RWPE2 (cell line): ENCODE results near the gene ST3GAL3.

ENCODE experiments used
- ATAC-seq: fragments of 200-7000 bp; cut with Tn5 transposase; 3 replicates; pipeline ENCODE4 v1.9.1; 2021; ENCODE audit warnings: low read depth
- DNase-seq: peaks from one replicate; pipeline ENCODE4 v3.0.0-alpha.2; 2020; ENCODE audit warnings: low spot score
- H3K27ac ChIP-seq: fragments of 450-650 bp; 2 replicates; pipeline ENCODE4 v1.5.1; 2017; ENCODE audit warnings: mild to moderate bottlenecking; ENCODE audit not compliant: poor library complexity, severe bottlenecking
- H3K27me3 ChIP-seq: fragments of 250-450 bp; sonication (Bioruptor Pico); 2 replicates; pipeline ENCODE4 v1.5.1; 2021; ENCODE audit warnings: mild to moderate bottlenecking, moderate library complexity; ENCODE audit not compliant: insufficient read depth, poor library complexity, severe bottlenecking
- H3K36me3 ChIP-seq: fragments of 250-450 bp; sonication (Bioruptor Pico); 2 replicates; pipeline ENCODE4 v1.5.1; 2020; ENCODE audit warnings: low read depth, mild to moderate bottlenecking, moderate library complexity
- H3K4me1 ChIP-seq: fragments of 250-450 bp; sonication (Bioruptor Pico); 2 replicates; pipeline ENCODE4 v1.5.1; 2021; ENCODE audit warnings: mild to moderate bottlenecking, moderate library complexity; ENCODE audit not compliant: insufficient read depth, poor library complexity, severe bottlenecking
- H3K4me3 ChIP-seq: fragments of 250-450 bp; sonication (Bioruptor Pico); 2 replicates; pipeline ENCODE4 v1.5.1; 2021; ENCODE audit warnings: mild to moderate bottlenecking, moderate library complexity; ENCODE audit not compliant: severe bottlenecking
- H3K9me3 ChIP-seq: fragments of 250-450 bp; sonication (Bioruptor Pico); 2 replicates; pipeline ENCODE4 v1.5.1; 2021; ENCODE audit warnings: mild to moderate bottlenecking, moderate library complexity; ENCODE audit not compliant: severe bottlenecking
- CTCF ChIP-seq: fragments of 450-650 bp; IDR thresholded peaks from one replicate; pipeline ENCODE4 v1.5.1; 2017; ENCODE audit warnings: mild to moderate bottlenecking, moderate library complexity; ENCODE audit not compliant: poor library complexity, severe bottlenecking

The ST3GAL3 gene

GRCh38 chr1:43934986-43935324 is 227.6 kb downstream of the ST3GAL3 start:
- no peak for DNase-seq

GRCh38 chr1:43935711-43936427 is 228.5 kb downstream of the ST3GAL3 start:
- peak; percentile 53 for ATAC-seq
- no peak for TF ChIP-seq CTCF
- Histone ChIP-seq H3K27ac (peak overlapping the region; percentile 82), H3K4me3 (peak overlapping the region; percentile 46), H3K4me1 (peaks cover 33% of the 10 kb centered on the region), H3K36me3 (peaks cover 16% of the 10 kb centered on the region), H3K9me3 (no peaks in the 10 kb centered on the region), H3K27me3 (no peaks in the 10 kb centered on the region)
- DNase-seq = peak; percentile 80

More at GRCh38 chr1:43934986-43935324, 227.6 kb downstream of the ST3GAL3 start:
- H3K4me3 ChIP-seq = peak overlapping the region; percentile 46
- H3K27ac ChIP-seq = peak overlapping the region; percentile 82
- H3K9me3 ChIP-seq = no peaks in the 10 kb centered on the region
- H3K36me3 ChIP-seq = peaks cover 16% of the 10 kb centered on the region
- no peaks in the 10 kb centered on the region for H3K27me3 ChIP-seq
- no peak for ATAC-seq
- TF ChIP-seq CTCF = peak; percentile 59
- H3K4me1 ChIP-seq = peaks cover 42% of the 10 kb centered on the region

GRCh38 chr1:43936431-43937151 is 229.3 kb downstream of the ST3GAL3 start:
- ATAC-seq = no peak
- H3K4me1 ChIP-seq = peaks cover 28% of the 10 kb centered on the region
- peak; percentile 37 for TF ChIP-seq CTCF
- DNase-seq = no peak
- no peaks in the 10 kb centered on the region for H3K9me3 ChIP-seq
- H3K36me3 ChIP-seq = peaks cover 16% of the 10 kb centered on the region
- H3K27ac ChIP-seq = peak overlapping the region; percentile 82
- peak overlapping the region; percentile 46 for H3K4me3 ChIP-seq
- no peaks in the 10 kb centered on the region for H3K27me3 ChIP-seq

GRCh38 chr1:43937179-43937865 is 230.0 kb downstream of the ST3GAL3 start:
- H3K4me1 ChIP-seq = peaks cover 28% of the 10 kb centered on the region
- peaks cover 16% of the 10 kb centered on the region for H3K36me3 ChIP-seq
- peak overlapping the region; percentile 82 for H3K27ac ChIP-seq
- H3K27me3 ChIP-seq = no peaks in the 10 kb centered on the region
- peak overlapping the region; percentile 46 for H3K4me3 ChIP-seq
- TF ChIP-seq CTCF = no peak
- ATAC-seq = peak; percentile 17
- peak; percentile 82 for DNase-seq
- no peaks in the 10 kb centered on the region for H3K9me3 ChIP-seq
